A549 (cell line): ENCODE data around the gene CLP1. TPM values are rescaled to one million over a fixed set of nuclear protein-coding genes. Genes with fewer than 3 reads are reported as not detected.
A peak's percentile ranks its signal among the peaks of the same experiment; 100 is the strongest.

Experiments
- ATAC-seq, 2 experiments: fragments of 200-7000 bp in 1 of 2; fragments of >200 bp in 1 of 2; cut with Nextera tagmentation in 1 of 2; cut with Tn5 transposase in 1 of 2; 3 replicates each; pipeline versions ENCODE4 v1.8.0 to v1.9.1; 2018 to 2020; ENCODE audit warnings: mild to moderate bottlenecking in 1 of 2, moderate library complexity in 1 of 2
- CTCF ChIA-PET: fragments of 300-600 bp; sonication (Branson Sonifier 250); formaldehyde crosslinking; extraction: SDS; loops from one replicate; lab custom pipeline; 2021; ENCODE audit warnings: antibody characterized with exemption, inconsistent platforms; lab: Yijun Ruan, JAX
- POLR2A ChIA-PET: fragments of 350-600 bp; formaldehyde crosslinking; extraction: SDS; loops from one replicate; lab custom pipeline; 2021; ENCODE audit warnings: antibody characterized with exemption, inconsistent platforms; lab: Yijun Ruan, JAX
- DNase-seq, 2 experiments: peaks; one replicate each; pipeline versions ENCODE4 v3.0.0 to v3.0.0-alpha.2; 2011 to 2016; ENCODE audit warnings: low read depth in 1 of 2, low spot score in 1 of 2
- FAIRE-seq: peaks from 2 replicates; lab custom pipeline; 2011; peaks lifted over from hg19 to GRCh38; lab: Jason Lieb, UNC
- H3K27ac ChIP-seq, 2 experiments: fragments of >200 bp; sonication (Bioruptor Twin); formaldehyde crosslinking; 3 replicates each; pipeline ENCODE4 v1.5.1; 2016 to 2017
- H3K4me1 ChIP-seq: fragments of >200 bp; sonication (Bioruptor Twin); formaldehyde crosslinking; 3 replicates; pipeline ENCODE4 v1.6.1; 2016
- H3K4me2 ChIP-seq: fragments of >200 bp; sonication (Bioruptor Twin); formaldehyde crosslinking; 3 replicates; pipeline ENCODE4 v1.6.1; 2016
- H3K4me3 ChIP-seq: fragments of >200 bp; sonication (Bioruptor Twin); formaldehyde crosslinking; 3 replicates; pipeline ENCODE4 v1.5.1; 2016
- H3K9me3 ChIP-seq: fragments of >200 bp; sonication (Bioruptor Twin); formaldehyde crosslinking; 3 replicates; pipeline ENCODE4 v1.6.1; 2016
- BHLHE40 ChIP-seq: IDR thresholded peaks from 2 replicates; pipeline ENCODE4 v1.6.1; 2012; ENCODE audit warnings: low read depth, low read length, inconsistent platforms
- CBX8 ChIP-seq: fragments of 200-600 bp; sonication (generic); IDR thresholded peaks from 2 replicates; pipeline ENCODE4 v1.6.1; 2016
- CEBPB ChIP-seq, 2 experiments: fragments of >200 bp in 1 of 2; sonication (Bioruptor Twin) in 1 of 2; formaldehyde crosslinking in 1 of 2; IDR thresholded peaks; 2 replicates each; pipeline ENCODE4 v1.6.1; 2012 to 2016
- CTCF ChIP-seq: fragments of >200 bp; sonication (Bioruptor Twin); formaldehyde crosslinking; IDR thresholded peaks from 3 replicates; pipeline ENCODE4 v1.5.1; 2016
- ESRRA ChIP-seq: fragments of 150-350 bp; IDR thresholded peaks from 2 replicates; pipeline ENCODE4 v1.6.1; 2014; ENCODE audit warnings: mild to moderate bottlenecking, low read length, borderline replicate concordance
- FOXS1 ChIP-seq: fragments of 250-450 bp; sonication (Bioruptor Pico); IDR thresholded peaks from 2 replicates; pipeline ENCODE4 v1.5.0; 2020; ENCODE audit warnings: mild to moderate bottlenecking, moderate library complexity
- HOXA7 ChIP-seq: fragments of 250-450 bp; sonication (Bioruptor Pico); IDR thresholded peaks from 2 replicates; pipeline ENCODE4 v1.5.0; 2020; ENCODE audit warnings: mild to moderate bottlenecking, moderate library complexity
- NR3C1 ChIP-seq: fragments of >200 bp; sonication (Bioruptor Twin); formaldehyde crosslinking; IDR thresholded peaks from 3 replicates; pipeline ENCODE4 v1.6.1; 2017
- PBX3 ChIP-seq: IDR thresholded peaks from 2 replicates; pipeline ENCODE4 v1.6.1; 2012
- ZC3H11A ChIP-seq: fragments of 450-650 bp; IDR thresholded peaks from 2 replicates; pipeline ENCODE4 v1.6.1; 2014; ENCODE audit warnings: antibody characterized with exemption, mild to moderate bottlenecking
- ZFP36 ChIP-seq: fragments of 450-650 bp; IDR thresholded peaks from 2 replicates; pipeline ENCODE4 v1.6.1; 2014; ENCODE audit warnings: borderline replicate concordance; ENCODE audit not compliant: partially characterized antibody
- ZSCAN20 ChIP-seq: fragments of 250-450 bp; sonication (Bioruptor Pico); IDR thresholded peaks from 2 replicates; pipeline ENCODE4 v1.8.0; 2022; ENCODE audit warnings: mild to moderate bottlenecking, moderate library complexity
- WGBS: methylation state at CpG from one replicate; pipeline ENCODE4 v1.1.6; 2017; ENCODE audit errors: missing lambda C conversion rate; 5-methylcytosine and 5-hydroxymethylcytosine counted together
- polyA plus RNA-seq, 4 experiments: library from polyadenylated mRNA; depleted of rRNA in 3 of 4; stranded (reverse); fragments of >200 nt; fragmentation: RNase III in 1 of 4; extraction: RNeasy Plus Mini Kit Qiagen cat#74134 plus additional on column Dnase treatment in 1 of 4; gene quantifications; 2 replicates in 3 of 4; 3 replicates in 1 of 4; pipeline ENCODE4 v1.2.3, GENCODE V29; 2011 to 2017
- TF ChIP-seq, protein P1 (sequence below): fragments of >200 bp; sonication (Bioruptor Twin); formaldehyde crosslinking; IDR thresholded peaks from 2 replicates; pipeline ENCODE4 v1.6.1; 2016
- TF ChIP-seq, protein P2 (sequence below): fragments of 150-350 bp; IDR thresholded peaks from 2 replicates; pipeline ENCODE4 v1.6.1; 2014; ENCODE audit warnings: low read depth, mild to moderate bottlenecking, low read length

Gene CLP1
- polyA plus RNA-seq, 2 of the 4 experiments (the other 2 are of a cell fraction) = 22.8 to 31.8 TPM

DNA sequence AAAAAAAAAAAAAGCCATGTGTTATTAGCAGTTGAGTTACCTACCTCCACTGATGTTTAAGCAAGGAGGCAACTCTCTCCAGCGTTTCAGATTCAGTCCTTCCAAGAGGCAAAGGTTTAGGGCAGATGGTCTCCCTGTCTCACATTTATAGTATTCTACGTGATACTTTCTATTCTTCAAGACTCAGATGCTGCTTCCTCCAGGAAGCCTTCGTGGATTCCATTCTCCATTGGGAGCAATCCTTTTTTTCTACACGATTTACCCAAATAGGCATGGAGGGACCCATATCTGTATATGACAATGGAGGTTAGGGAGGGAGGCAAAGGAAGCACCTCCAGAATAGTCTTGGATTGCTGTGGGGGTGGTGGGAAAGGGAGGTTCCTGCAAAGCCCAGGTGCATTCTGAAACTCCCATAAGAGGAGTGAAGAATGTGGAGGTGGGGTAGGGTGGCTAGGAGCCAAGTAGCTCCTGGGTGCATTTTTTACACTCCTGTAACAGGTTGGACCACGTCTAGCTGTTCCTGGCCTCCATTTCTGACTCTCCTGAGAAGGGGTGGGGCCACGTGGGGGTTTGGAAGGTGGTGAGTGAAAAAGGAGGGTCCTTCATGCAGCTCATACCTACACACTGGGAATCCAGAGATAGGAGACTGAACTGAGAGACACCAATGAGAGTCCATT lies 24.0 kb upstream of the CLP1 start:
- Histone ChIP-seq H3K4me3 (no peak overlapping the region), H3K4me2 (no peak overlapping the region), H3K4me1 (peaks cover 6% of the 10 kb centered on the region), H3K9me3 (no peaks in the 10 kb centered on the region), H3K27ac (no peak overlapping the region)
- POLR2A ChIA-PET = no interaction called here
- no peak for DNase-seq
- WGBS = 19% methylated on average over 6 of the region's 6 CpGs
- no peak for ATAC-seq
- CTCF ChIA-PET = interaction anchor here (1.5 to 2.6 kb wide), 3 partner anchors 11 to 65 kb away, joined by 3 to 16 read pairs (median 10); partner anchors contain the start of gene UBE2L6
- no peak for TF ChIP-seq CTCF
- TF ChIP-seq, protein P1, sequence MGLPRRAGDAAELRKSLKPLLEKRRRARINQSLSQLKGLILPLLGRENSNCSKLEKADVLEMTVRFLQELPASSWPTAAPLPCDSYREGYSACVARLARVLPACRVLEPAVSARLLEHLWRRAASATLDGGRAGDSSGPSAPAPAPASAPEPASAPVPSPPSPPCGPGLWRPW = no peak
- TF ChIP-seq ZFP36 = peak; percentile 58
- TF ChIP-seq NR3C1 = no peak
- no peak for FAIRE-seq

DNA sequence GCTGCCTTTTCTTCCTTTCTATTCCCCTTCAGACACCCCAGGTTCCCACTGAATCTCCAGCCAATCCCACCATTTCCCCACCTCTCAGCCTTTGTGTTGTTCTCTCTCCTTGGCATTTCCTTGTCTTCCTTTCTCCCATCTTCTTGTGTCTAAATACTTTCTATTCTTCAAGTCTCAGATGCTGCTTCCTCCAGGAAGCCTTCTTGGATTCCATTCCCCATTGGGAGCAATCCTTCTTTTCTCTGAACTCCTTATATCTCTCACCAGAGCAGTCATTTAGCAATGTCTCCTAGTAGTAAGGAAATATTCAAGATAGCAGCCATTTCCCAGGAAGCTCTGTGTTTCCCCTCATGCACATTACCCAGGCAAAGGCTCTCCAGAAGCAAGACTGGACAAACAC lies 23.3 kb upstream of the CLP1 start:
- FAIRE-seq (no peak), ATAC-seq (no peak), DNase-seq (no peak)
- POLR2A ChIA-PET = no interaction called here
- H3K9me3 ChIP-seq = no peaks in the 10 kb centered on the region
- peaks cover 8% of the 10 kb centered on the region for H3K4me1 ChIP-seq
- TF ChIP-seq HOXA7 (CRISPR knock-in tag) (no peak), ZFP36 (peak; percentile 80)
- no peak overlapping the region for H3K4me3 ChIP-seq
- no peak overlapping the region for H3K4me2 ChIP-seq
- no peak overlapping the region for H3K27ac ChIP-seq
- CTCF ChIA-PET = interaction anchor here (0.9 to 2.6 kb wide), 5 partner anchors 9 to 278 kb away, joined by 3 to 16 read pairs (median 3); partner anchors contain the start of gene UBE2L6

GRCh38 chr11:57635246-57635645 lies 22.3 kb upstream of the CLP1 start:
- ATAC-seq (no peak), DNase-seq (no peak), FAIRE-seq (no peak)
- POLR2A ChIA-PET = no interaction called here
- Histone ChIP-seq H3K27ac (no peak overlapping the region), H3K4me1 (peaks cover 17% of the 10 kb centered on the region), H3K4me2 (no peak overlapping the region), H3K9me3 (no peaks in the 10 kb centered on the region), H3K4me3 (no peak overlapping the region)
- TF ChIP-seq ESRRA (no peak), ZSCAN20 (CRISPR knock-in tag) (no peak), CTCF (no peak), CEBPB (IDR thresholded peaks at IDR 0.05) (no peak), PBX3 (no peak), CBX8 (no peak), FOXS1 (CRISPR knock-in tag) (no peak), BHLHE40 (no peak), ZC3H11A (no peak)
- TF ChIP-seq, protein P2, sequence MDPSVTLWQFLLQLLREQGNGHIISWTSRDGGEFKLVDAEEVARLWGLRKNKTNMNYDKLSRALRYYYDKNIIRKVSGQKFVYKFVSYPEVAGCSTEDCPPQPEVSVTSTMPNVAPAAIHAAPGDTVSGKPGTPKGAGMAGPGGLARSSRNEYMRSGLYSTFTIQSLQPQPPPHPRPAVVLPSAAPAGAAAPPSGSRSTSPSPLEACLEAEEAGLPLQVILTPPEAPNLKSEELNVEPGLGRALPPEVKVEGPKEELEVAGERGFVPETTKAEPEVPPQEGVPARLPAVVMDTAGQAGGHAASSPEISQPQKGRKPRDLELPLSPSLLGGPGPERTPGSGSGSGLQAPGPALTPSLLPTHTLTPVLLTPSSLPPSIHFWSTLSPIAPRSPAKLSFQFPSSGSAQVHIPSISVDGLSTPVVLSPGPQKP = no peak
- WGBS = 66% methylated on average over 8 of the region's 8 CpGs
- CTCF ChIA-PET = interaction anchor here (1.1 to 2.6 kb wide), 3 partner anchors 10 to 279 kb away, joined by 3 to 16 read pairs (median 8); partner anchors contain the start of gene UBE2L6
